ENCODE measurements around the gene PHTF2.
"Not testable (repeated sequence)": the region's sequence is repeated elsewhere in the genome, so short reads cannot be mapped to it uniquely, and the experiment has no call there.

PHTF2 gene

DNA sequence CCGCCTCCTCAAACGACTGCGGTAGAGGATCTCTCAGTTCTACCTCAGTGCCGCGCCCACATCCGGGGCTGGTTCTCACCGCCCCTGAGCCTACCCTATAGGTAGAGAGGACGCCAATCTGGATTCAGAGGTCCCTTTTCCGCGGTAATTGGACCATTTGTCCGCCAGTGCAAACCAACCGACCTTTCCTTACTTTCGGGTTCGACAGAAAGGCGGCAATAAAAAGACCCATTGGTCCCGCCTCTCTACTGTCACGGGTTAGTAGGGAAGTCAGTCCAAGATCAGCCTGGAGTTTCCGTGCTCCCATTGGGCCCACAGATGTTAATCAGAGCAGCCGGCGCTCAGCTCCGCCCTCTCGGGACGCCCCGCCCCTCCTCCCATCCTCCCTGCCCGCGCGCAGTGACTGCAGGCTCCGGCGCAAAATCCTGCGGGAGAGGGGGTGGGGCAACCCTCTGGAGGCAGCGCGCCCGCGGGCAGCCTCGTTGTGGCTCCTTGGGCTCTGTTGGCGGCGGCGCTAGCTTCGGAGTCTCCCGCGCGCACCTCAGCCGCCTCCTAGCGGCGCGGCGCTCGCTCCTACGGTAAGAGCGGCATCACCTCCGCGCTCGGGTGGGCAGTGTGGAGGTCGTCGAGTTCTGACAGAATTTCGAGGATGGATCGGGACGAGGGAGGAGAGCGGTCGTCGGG is at the start of gene PHTF2, which contains the start of gene TMEM60:
TSS of gene PHTF2 (plus strand) at position 380 of the 684 bp plus-strand sequence.
TSS of gene TMEM60 (minus strand) at position 41 of the 684 bp plus-strand sequence. CDS start 4,061 bp downstream, outside the sequence.
- peak; percentile 99 for DNase-seq

- no peak for DNase-seq
Observed at GRCh38 chr7:77752016-77752415, 46.6 kb upstream of the PHTF2 start.

DNA sequence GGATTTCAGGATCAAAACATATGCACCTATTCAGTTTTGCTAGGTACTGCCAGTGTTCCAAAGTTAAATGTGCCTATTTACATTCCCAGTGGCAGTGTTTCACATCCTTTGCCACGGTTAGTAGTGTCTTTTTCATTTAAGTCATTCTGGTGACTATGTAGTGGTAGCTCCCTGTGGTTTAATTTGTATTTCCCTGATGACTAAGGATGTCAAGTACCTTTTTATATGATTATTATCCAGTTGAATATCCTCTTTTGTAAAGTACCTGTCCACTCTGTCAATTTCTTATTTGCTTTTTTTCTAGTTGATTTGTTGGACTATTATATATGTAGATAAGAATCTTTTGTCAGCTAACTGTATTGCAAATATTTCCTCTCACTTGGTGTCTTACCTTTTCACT is 45.4 kb upstream of the PHTF2 start:
- no peak for DNase-seq

DNA sequence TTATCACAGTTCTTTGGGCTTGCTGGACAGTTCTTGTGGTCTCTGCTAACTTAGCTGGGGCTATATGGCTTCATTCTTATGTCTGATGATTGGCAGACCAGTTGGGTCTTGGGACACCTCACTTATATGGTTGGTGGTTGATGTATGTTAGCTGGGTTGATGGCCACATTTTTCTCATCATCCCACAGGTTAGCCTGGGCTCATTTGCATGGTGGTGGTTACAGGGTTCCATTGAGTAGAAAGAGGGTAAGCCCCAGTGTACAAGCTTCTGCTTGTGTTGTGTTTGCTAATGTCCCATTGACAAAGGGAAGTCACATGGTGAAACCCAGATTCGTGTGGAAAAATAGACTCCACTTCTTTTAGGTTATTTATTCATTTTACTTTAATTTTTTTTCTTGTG is 41.0 kb upstream of the PHTF2 start:
- no peak for DNase-seq

DNA sequence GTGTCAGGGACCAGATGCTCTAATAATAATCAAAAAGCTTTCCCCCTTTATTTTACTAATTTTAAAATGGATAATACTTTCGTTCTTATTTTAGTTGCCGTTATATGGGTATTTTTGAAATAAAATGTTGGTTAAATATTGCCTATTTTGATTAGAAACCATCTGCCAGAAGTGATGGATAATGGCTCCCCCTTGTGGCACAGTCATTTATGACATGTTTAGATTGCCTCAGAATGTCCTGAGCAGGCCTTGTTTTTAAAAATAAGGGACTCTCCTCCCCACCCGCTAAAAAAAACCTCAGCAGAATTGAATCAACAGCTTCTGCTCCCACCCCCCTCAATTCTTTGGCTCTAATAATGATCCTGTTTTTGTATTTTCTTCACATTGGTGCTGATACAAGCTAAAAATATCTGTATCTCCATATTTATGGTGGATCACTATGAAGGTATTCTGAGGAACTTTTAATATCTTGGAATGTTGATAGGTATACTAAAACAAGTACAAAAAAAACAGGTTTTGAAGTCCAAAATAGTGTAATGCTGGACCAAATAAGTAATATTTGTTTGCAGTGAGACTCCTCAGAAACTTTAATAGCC is 39.2 kb upstream of the PHTF2 start:
- DNase-seq: peak; percentile 77

GRCh38 chr7:77760809-77761453 is 37.6 kb upstream of the PHTF2 start:
- DNase-seq: no peak

DNA sequence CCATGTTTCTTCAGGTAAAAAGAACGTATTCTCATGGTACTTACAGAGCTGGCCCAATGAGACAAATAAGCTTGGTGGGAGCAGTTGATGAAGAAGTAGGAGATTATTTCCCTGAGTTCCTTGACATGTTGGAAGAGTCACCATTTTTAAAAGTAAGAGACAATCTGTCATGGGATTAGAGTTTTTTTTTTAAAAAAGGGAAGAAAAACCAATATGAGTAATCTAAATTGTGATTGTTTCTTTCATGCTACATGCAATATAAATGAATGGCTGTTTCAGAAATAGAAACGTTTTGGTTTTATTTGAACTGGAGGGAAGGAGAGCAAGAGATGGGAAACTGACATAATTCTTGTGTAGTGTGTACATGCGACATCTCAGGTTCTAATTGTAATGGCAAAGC is 33.1 kb upstream of the PHTF2 start:
- DNase-seq: no peak

- peak; percentile 8 for DNase-seq
Observed at GRCh38 chr7:77765906-77766800, 32.4 kb upstream of the PHTF2 start.

GRCh38 chr7:77766801-77767605 is 31.6 kb upstream of the PHTF2 start:
- no peak for DNase-seq

GRCh38 chr7:77770316-77770715 is 28.3 kb upstream of the PHTF2 start:
- DNase-seq: no peak

GRCh38 chr7:77771901-77772300 is 26.7 kb upstream of the PHTF2 start:
- no peak for DNase-seq

- no peak for DNase-seq
Observed at GRCh38 chr7:77778535-77778934, 20.0 kb upstream of the PHTF2 start.

- no peak for DNase-seq
Observed at GRCh38 chr7:77782383-77782782, 16.2 kb upstream of the PHTF2 start.

DNA sequence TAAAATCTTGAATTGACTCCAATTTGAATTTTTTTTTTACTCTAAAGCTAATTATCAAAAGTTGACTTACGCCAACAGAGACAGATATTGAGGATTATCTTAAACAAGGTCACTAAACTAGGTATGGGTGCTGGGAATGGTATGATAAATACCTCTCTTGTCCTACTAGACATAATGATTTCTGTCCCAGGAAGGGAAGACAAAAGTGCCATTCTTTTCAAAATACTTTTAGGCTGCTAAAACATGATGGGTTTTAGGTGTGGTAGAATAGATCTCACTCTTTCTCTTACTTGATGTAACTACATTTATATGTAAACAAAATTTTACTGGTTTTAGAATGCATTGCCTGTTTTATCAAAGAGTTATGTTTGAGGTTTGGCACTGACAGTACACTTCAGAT is 15.5 kb upstream of the PHTF2 start:
- no peak for DNase-seq

DNA sequence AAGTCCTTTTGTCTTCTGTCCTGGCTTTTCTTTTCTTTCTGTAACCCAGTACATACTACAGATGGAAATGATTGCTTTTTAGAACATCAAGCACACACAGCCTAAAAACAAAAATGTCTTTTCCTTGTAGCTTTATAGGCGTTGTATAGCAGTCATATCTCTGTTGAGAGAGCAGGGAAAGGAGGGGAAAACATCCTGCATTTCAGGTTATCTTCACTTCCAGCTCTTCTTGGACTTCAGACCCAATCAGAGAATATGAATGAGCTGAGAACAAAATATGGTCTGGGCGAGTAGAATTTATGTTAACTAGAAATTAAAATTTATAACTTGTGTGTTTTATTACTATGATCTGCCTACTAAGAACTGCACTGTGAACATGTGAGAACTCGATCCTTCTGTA is 15.0 kb upstream of the PHTF2 start:
- DNase-seq: no peak

DNA sequence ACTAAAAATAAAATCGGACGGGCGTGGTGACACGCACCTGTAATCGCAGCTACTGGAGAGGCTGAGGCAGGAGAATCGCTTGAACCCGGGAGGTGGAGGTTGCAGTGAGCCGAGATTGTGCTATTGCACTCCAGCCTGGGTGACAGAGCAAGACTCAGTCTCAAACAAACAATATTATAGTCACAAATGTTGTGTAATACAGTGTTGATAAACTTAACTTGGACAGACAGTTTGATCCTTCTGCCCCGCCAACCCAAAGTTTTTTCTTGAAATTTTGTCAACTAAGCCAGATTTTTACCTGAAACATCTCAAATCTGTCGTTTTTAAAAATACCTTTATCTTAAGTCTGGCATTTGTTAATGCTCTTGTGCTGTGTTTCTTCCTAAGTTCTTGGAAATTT is 14.1 kb upstream of the PHTF2 start:
- DNase-seq: not testable (repeated sequence)

DNA sequence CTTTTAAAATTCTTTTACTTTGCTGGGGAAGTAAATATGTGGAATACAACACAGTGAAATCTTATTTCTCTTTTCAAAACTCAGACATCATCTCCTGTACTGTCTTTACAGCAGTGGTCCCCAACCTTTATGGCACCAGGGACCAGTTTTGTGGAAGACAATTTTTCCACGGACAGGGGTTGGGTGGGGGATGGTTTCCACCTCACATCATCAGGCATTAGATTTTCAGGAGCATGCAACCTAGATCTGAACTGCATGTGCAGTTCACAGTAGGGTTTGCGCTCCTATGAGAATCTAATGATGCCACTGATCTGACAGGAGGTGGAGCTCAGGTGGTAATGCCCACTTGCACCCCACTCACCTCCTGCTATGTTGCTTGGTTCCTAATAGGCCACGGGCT is 12.6 kb upstream of the PHTF2 start:
- DNase-seq: no peak

GRCh38 chr7:77786741-77787140 is 11.8 kb upstream of the PHTF2 start:
- DNase-seq: no peak

DNA sequence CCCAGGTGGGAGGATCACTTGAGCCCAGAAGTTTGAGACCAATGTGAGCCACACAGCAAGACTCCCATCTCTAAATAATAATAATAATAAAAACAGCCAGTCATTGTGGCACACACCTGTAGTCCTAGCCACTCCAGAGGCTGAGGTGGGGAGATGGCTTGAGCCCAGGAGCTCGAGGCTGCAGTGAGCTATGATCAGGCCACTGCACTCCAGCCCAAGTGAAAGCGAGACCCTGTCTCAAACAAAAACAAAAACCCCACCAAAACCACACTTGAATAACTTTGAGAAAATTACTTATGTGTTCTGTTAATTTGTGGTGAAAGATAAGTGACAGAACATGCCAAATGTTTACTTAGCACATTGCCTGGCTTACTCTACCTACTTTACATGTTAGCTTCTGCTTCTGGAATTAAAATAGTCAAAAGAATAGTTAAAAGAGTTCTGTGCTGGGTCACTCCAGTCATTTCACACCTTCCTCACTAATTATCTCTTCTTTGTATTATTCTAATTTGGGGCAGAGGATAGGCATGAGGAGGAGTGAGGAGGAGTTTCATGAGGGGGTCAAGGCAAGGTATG is 10.2 kb upstream of the PHTF2 start:
- no peak for DNase-seq

- DNase-seq: no peak
Observed at GRCh38 chr7:77791336-77791735, 7.2 kb upstream of the PHTF2 start.

GRCh38 chr7:77791956-77792355 is 6.6 kb upstream of the PHTF2 start:
- no peak for DNase-seq

GRCh38 chr7:77794000-77794399 is 4.6 kb upstream of the PHTF2 start:
- no peak for DNase-seq
